Cardiac muscle cell (in vitro differentiated cells and primary cell): Measurements from ENCODE around the gene LEF1. TPM values are rescaled to one million over a fixed set of nuclear protein-coding genes. Genes with fewer than 3 reads are reported as not detected.
A peak's percentile ranks its signal among the peaks of the same experiment; 100 is the strongest.

Source experiments
- DNase-seq, 2 donors: peaks; one replicate each; pipeline versions ENCODE4 v3.0.0 to v3.0.0-alpha.2; 2010 to 2017; ENCODE audit warnings: low read depth in 1 of 2, low spot score in 1 of 2
- H3K27ac ChIP-seq: fragments of 200-600 bp; sonication (generic); 2 replicates; pipeline ENCODE4 v1.5.1; 2016
- H3K27me3 ChIP-seq: fragments of 200-600 bp; sonication (generic); 2 replicates; pipeline ENCODE4 v1.6.0; 2016; ENCODE audit warnings: control low read depth
- H3K36me3 ChIP-seq: fragments of 200-600 bp; sonication (generic); 2 replicates; pipeline ENCODE4 v1.5.1; 2016; ENCODE audit warnings: control low read depth
- H3K4me1 ChIP-seq: fragments of 200-600 bp; sonication (generic); 2 replicates; pipeline ENCODE4 v1.8.1; 2017; ENCODE audit warnings: low read depth, mild to moderate bottlenecking, mixed run types
- H3K4me3 ChIP-seq: fragments of 200-600 bp; sonication (generic); 2 replicates; pipeline ENCODE4 v1.5.1; 2016; ENCODE audit warnings: mild to moderate bottlenecking
- H3K9me3 ChIP-seq: fragments of 200-600 bp; sonication (generic); 2 replicates; pipeline ENCODE4 v1.5.1; 2017; ENCODE audit warnings: low read depth, mild to moderate bottlenecking, control low read depth
- polyA plus RNA-seq: library from polyadenylated mRNA; unstranded; fragments of >200 nt; fragmentation: Nextera tagmentation; extraction: Ambion mirVana; gene quantifications from 2 replicates; pipeline ENCODE4 v1.2.1, GENCODE V29; 2016
- total RNA-seq: library from RNA; depleted of rRNA; stranded (reverse); fragments of >200 nt; gene quantifications from 2 replicates; pipeline ENCODE4 v1.2.3, GENCODE V29; 2016
- TF ChIP-seq, protein P1 (sequence below): IDR thresholded peaks from 2 replicates; pipeline ENCODE4 v1.5.1; 2012; ENCODE audit warnings: low read depth, mild to moderate bottlenecking, low read length

The LEF1 gene
- total and polyA plus RNA-seq, 2 experiments from 2014 or later, result 69.1 to 70.3 TPM

DNA sequence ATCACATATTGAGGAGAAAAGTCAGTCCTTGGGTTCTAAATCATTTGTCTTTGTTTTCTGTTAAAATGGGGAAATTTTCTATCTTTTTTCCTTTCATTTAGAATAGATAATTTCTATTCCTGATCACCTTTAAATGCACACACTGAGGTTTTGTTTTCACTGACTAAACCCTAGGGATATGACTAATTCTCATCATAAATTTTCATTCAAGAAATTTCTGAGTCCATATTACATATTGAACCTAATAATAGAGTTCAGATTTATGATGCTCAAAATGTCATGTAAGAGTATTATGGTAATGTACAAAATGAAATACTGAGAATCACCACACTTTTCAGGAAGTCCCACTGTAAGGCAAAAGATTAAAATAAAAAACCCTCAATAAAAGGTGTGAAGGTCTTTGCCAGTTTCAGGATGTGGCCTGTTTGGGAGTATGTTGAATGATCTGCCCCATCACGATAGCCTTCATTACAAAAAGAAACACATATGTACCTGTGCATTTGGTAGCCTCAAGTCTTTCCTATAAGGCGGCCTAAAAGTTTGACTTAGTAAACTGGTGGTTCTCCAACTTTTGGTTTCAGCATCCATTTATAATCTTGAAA, 49.4 kb downstream of the LEF1 start:
- Histone ChIP-seq H3K9me3 (no peaks in the 10 kb centered on the region), H3K4me1 (peaks cover 44% of the 10 kb centered on the region), H3K27ac (peak overlapping the region; percentile 95), H3K27me3 (no peaks in the 10 kb centered on the region), H3K36me3 (no peaks in the 10 kb centered on the region), H3K4me3 (no peak overlapping the region)
- TF ChIP-seq, protein P1, sequence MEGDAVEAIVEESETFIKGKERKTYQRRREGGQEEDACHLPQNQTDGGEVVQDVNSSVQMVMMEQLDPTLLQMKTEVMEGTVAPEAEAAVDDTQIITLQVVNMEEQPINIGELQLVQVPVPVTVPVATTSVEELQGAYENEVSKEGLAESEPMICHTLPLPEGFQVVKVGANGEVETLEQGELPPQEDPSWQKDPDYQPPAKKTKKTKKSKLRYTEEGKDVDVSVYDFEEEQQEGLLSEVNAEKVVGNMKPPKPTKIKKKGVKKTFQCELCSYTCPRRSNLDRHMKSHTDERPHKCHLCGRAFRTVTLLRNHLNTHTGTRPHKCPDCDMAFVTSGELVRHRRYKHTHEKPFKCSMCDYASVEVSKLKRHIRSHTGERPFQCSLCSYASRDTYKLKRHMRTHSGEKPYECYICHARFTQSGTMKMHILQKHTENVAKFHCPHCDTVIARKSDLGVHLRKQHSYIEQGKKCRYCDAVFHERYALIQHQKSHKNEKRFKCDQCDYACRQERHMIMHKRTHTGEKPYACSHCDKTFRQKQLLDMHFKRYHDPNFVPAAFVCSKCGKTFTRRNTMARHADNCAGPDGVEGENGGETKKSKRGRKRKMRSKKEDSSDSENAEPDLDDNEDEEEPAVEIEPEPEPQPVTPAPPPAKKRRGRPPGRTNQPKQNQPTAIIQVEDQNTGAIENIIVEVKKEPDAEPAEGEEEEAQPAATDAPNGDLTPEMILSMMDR, result no peak
- no peak for DNase-seq

DNA sequence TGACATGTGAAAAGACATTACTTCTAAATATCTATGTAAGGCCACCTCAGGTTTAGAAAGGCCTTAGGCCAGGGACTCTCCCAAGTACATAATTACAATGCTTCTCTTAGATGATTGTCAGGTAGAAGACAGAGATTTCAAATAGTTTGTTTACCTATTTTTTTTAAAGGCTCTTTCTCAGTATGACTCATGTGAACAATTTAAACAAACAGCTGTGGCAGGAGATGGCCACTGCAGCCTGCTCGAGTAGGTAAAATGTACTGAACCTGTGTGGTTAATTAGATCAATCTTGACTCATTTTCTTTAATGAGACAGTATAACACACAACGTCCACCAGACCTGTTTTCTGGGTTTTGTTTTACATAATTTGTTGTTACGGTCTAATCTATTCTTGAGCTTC, 50.2 kb downstream of the LEF1 start:
- Histone ChIP-seq H3K4me3 (no peak overlapping the region), H3K27me3 (no peaks in the 10 kb centered on the region), H3K4me1 (peaks cover 52% of the 10 kb centered on the region), H3K36me3 (no peaks in the 10 kb centered on the region), H3K9me3 (no peaks in the 10 kb centered on the region), H3K27ac (peak overlapping the region; percentile 95)
- TF ChIP-seq, protein P1, result no peak
- no peak for DNase-seq

DNA sequence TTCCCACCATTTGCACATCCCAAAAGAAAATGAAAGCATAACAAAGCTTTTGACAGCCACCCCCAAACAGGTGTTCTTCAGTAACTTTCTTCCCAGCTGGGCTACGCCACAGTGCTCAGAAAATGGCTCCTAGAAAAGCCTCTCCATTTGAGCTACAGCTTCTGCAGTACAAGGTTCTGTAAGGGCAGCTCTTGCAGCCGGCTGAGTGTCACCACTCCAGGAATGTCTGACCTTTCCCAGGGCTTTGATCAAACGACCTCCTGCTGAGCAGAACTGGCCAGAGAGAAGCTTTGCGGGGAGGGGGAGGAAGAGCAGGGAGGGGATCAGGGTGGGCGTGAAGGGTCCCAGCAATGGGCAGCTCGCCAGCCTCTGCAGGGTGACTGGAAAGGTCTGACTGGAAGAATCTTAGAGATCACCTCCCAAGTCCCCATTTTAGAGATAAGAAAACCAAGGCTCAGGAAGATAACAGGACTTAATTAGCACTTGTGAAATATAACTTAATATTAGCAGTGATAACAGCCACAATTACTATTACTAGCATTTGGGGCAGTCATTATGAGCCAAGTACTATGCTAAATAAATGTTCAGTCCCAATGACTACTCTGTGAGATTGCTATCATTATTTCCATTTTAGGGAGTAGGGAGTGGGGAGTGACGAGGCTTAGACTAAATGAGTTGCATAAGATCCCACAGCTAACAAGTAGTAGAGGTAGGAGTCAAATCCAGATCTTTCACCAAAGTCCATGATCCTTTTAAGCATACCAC, 51.1 kb downstream of the LEF1 start:
- Histone ChIP-seq H3K9me3 (no peaks in the 10 kb centered on the region), H3K27me3 (no peaks in the 10 kb centered on the region), H3K4me3 (no peak overlapping the region), H3K27ac (peak overlapping the region; percentile 95), H3K4me1 (peaks cover 61% of the 10 kb centered on the region), H3K36me3 (no peaks in the 10 kb centered on the region)
- DNase-seq, result peak; percentile 5 to 79
- TF ChIP-seq, protein P1, result no peak

DNA sequence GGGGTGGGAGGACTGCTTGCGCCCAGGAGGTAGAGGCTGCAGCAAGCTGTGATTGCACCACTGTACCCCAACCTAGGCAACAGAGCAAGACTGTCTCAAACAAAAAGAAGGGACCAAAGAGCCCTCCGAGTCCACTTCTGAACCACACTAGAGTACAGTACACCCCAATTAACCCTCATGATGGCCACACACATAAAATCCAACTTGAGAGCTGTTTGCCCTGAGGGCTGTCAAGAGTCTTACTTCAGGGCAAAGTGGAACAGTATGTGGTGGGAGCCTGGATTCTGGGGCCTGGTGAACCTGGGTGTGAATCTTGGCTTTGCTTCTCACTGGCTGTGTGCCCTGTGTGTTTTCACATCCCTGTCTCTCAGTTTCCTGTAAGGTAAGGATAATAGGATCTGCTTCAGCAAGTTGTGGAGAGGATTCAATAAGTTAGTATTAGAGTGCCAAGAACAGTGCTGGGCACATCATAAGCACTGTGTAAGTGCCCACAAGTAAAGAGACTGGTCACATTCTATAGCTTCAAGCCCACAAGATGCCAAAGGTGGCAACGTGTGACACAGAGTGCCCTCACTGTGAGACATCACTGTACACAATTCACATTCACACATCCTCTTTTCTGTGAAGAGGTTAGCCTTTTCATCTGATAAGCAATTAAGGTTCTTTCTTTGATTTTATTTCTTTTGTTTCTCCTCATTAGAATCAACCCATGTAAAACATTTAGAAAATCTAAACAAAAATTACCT, 52.1 kb downstream of the LEF1 start:
- Histone ChIP-seq H3K4me3 (no peak overlapping the region), H3K27me3 (no peaks in the 10 kb centered on the region), H3K4me1 (peaks cover 65% of the 10 kb centered on the region), H3K9me3 (no peaks in the 10 kb centered on the region), H3K36me3 (no peaks in the 10 kb centered on the region), H3K27ac (peak overlapping the region; percentile 95)
- no peak for DNase-seq
- TF ChIP-seq, protein P1, result no peak

DNA sequence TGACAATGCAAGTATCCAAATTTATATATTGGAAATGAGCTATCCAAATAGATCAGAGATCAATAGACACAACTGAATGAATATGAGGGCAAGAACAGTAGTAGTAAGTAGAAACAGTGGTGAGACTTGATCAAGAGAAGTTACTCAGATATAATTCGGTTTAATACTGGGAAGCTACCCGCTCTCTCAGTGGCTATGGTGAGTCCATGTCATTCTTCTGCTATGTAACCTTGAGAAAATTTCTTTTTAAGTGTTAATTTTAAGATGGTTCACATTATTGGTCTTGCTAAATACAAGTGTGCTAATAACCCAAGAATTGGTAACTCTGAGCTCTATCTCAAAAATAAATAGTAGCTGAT, 53.6 kb downstream of the LEF1 start:
- H3K36me3 ChIP-seq, result no peaks in the 10 kb centered on the region
- no peak overlapping the region for H3K4me3 ChIP-seq
- peak overlapping the region; percentile 95 for H3K27ac ChIP-seq
- peaks cover 65% of the 10 kb centered on the region for H3K4me1 ChIP-seq
- TF ChIP-seq, protein P1, result no peak
- no peak for DNase-seq
- H3K9me3 ChIP-seq, result no peaks in the 10 kb centered on the region
- H3K27me3 ChIP-seq, result no peaks in the 10 kb centered on the region
